CD8-positive, alpha-beta memory T cell (primary cell): Measurements from ENCODE around the gene BCAR1. TPM values are rescaled to one million over a fixed set of nuclear protein-coding genes. Genes with fewer than 3 reads are reported as not detected.
"Not testable (repeated sequence)": the region's sequence is repeated elsewhere in the genome, so short reads cannot be mapped to it uniquely, and the experiment has no call there.

ENCODE experiments used
- CTCF ChIA-PET: fragments of 350-600 bp; sonication (Branson Sonifier 250); formaldehyde crosslinking; loops from one replicate; lab custom pipeline; 2021; ENCODE audit warnings: antibody characterized with exemption; lab: Charles Lee
- POLR2A ChIA-PET: fragments of 350-600 bp; sonication (Branson Sonifier 250); formaldehyde crosslinking; loops from one replicate; lab custom pipeline; 2021; ENCODE audit warnings: antibody characterized with exemption; lab: Charles Lee
- DNase-seq, 5 donors: peaks; one replicate each; pipeline versions ENCODE4 v3.0.0 to v3.0.0-alpha.2; 2020 to 2022; ENCODE audit warnings: mixed read lengths in 1 of 5
- H3K27ac ChIP-seq: one replicate; pipeline ENCODE4 v1.7.0; 2013; ENCODE audit warnings: low read depth, mild to moderate bottlenecking, low read length, moderate library complexity
- H3K27me3 ChIP-seq: 2 replicates; pipeline ENCODE4 v1.7.0; 2013; ENCODE audit warnings: low read length, mild to moderate bottlenecking; ENCODE audit not compliant: insufficient read depth, poor library complexity, severe bottlenecking
- H3K36me3 ChIP-seq: 2 replicates; pipeline ENCODE4 v1.7.0; 2013; ENCODE audit warnings: mild to moderate bottlenecking, low read length, moderate library complexity; ENCODE audit not compliant: insufficient read depth
- H3K4me1 ChIP-seq: 2 replicates; pipeline ENCODE4 v1.7.0; 2013; ENCODE audit warnings: mild to moderate bottlenecking, low read length, moderate library complexity; ENCODE audit not compliant: insufficient read depth
- H3K4me3 ChIP-seq: 2 replicates; pipeline ENCODE4 v1.7.0; 2013; ENCODE audit warnings: mild to moderate bottlenecking, low read length
- H3K9me3 ChIP-seq: 2 replicates; pipeline ENCODE4 v1.7.0; 2013; ENCODE audit warnings: mild to moderate bottlenecking, low read length
- H3K27ac Mint-ChIP-seq, 8 donors: one replicate each; pipeline ENCODE4 v1.8.0; 2020 to 2021; ENCODE audit warnings: mixed read lengths in 8 of 8, mild to moderate bottlenecking in 6 of 8, inconsistent platforms in 3 of 8, moderate library complexity in 3 of 8
- H3K27me3 Mint-ChIP-seq, 2 donors: one replicate each; pipeline ENCODE4 v1.8.0; 2020 to 2021; ENCODE audit warnings: mixed read lengths in 2 of 2, mild to moderate bottlenecking in 1 of 2, moderate library complexity in 1 of 2
- H3K36me3 Mint-ChIP-seq, 3 donors: one replicate each; pipeline ENCODE4 v1.8.0; 2020 to 2021; ENCODE audit warnings: mixed read lengths in 3 of 3, inconsistent platforms in 1 of 3, mild to moderate bottlenecking in 1 of 3
- H3K4me1 Mint-ChIP-seq, 3 donors: one replicate each; pipeline ENCODE4 v1.8.0; 2020 to 2021; ENCODE audit warnings: mixed read lengths in 3 of 3, inconsistent platforms in 1 of 3, mild to moderate bottlenecking in 1 of 3
- H3K4me3 Mint-ChIP-seq, 7 donors: one replicate each; pipeline ENCODE4 v1.8.0; 2020 to 2021; ENCODE audit warnings: mixed read lengths in 7 of 7, mild to moderate bottlenecking in 6 of 7, moderate library complexity in 4 of 7, inconsistent platforms in 2 of 7
- H3K9me3 Mint-ChIP-seq, 5 donors: one replicate each; pipeline ENCODE4 v1.8.0; 2020 to 2022; ENCODE audit warnings: mixed read lengths in 5 of 5, mild to moderate bottlenecking in 3 of 5, moderate library complexity in 2 of 5, inconsistent platforms in 1 of 5
- polyA plus RNA-seq: library from polyadenylated mRNA; unstranded; fragments of 300-500 nt; fragmentation: Illumina TruSeq; gene quantifications from one replicate; pipeline ENCODE4 v1.2.3, GENCODE V29; 2021
- total RNA-seq, 2 experiments: library from RNA; stranded (reverse); gene quantifications; one replicate each; pipeline ENCODE4 v1.2.3, GENCODE V29; 2021

The BCAR1 gene
- total and polyA plus RNA-seq, 3 experiments from 2014 or later, result 0.88 to 0.95 TPM; not detected in 1

GRCh38 chr16:75225678-75226515, 25.5 kb downstream of the BCAR1 start:
- Mint-ChIP-seq H3K4me3 (no peak overlapping the region), H3K27me3 (peaks cover 6 to 12% of the 10 kb centered on the region in 2 donors), H3K9me3 (no peaks in the 10 kb centered on the region), H3K27ac (no peak overlapping the region), H3K36me3 (no peaks in the 10 kb centered on the region), H3K4me1 (no peaks in the 10 kb centered on the region)
- Histone ChIP-seq H3K36me3 (no peaks in the 10 kb centered on the region), H3K27ac (no peak overlapping the region), H3K4me3 (no peak overlapping the region), H3K27me3 (no peaks in the 10 kb centered on the region), H3K9me3 (no peaks in the 10 kb centered on the region), H3K4me1 (no peaks in the 10 kb centered on the region)
- ChIA-PET CTCF (no interaction called here), POLR2A (no interaction called here)
- DNase-seq, result no peak

GRCh38 chr16:75225092-75225491, 26.3 kb downstream of the BCAR1 start:
- Histone ChIP-seq H3K27me3 (no peaks in the 10 kb centered on the region), H3K36me3 (no peaks in the 10 kb centered on the region), H3K4me1 (no peaks in the 10 kb centered on the region), H3K9me3 (no peaks in the 10 kb centered on the region), H3K4me3 (no peak overlapping the region), H3K27ac (no peak overlapping the region)
- Mint-ChIP-seq H3K27ac (no peak overlapping the region), H3K9me3 (no peaks in the 10 kb centered on the region), H3K36me3 (no peaks in the 10 kb centered on the region), H3K4me3 (no peak overlapping the region), H3K27me3 (peaks cover 2 to 9% of the 10 kb centered on the region in 2 donors), H3K4me1 (peaks cover 3 to 5% (median 4%) of the 10 kb centered on the region in 3 donors)
- CTCF ChIA-PET, result no interaction called here
- POLR2A ChIA-PET, result no interaction called here
- DNase-seq, result no peak

- H3K9me3 Mint-ChIP-seq, result no peaks in the 10 kb centered on the region
- Histone ChIP-seq H3K36me3 (no peaks in the 10 kb centered on the region), H3K9me3 (no peaks in the 10 kb centered on the region), H3K27me3 (no peaks in the 10 kb centered on the region), H3K27ac (no peak overlapping the region), H3K4me1 (peaks cover 2% of the 10 kb centered on the region), H3K4me3 (no peak overlapping the region)
- H3K36me3 Mint-ChIP-seq, result no peaks in the 10 kb centered on the region
- no peak for DNase-seq
- peaks cover 7 to 11% (median 9%) of the 10 kb centered on the region in 3 donors for H3K4me1 Mint-ChIP-seq
- peaks cover 2 to 9% of the 10 kb centered on the region in 2 donors for H3K27me3 Mint-ChIP-seq
- no peak overlapping the region for H3K4me3 Mint-ChIP-seq
- ChIA-PET CTCF (no interaction called here), POLR2A (no interaction called here)
- H3K27ac Mint-ChIP-seq, result no peak overlapping the region
These were observed 26.9 kb downstream of the BCAR1 start for GRCh38 chr16:75224306-75225082.

- H3K4me1 ChIP-seq, POLR2A ChIA-PET, H3K27ac ChIP-seq, H3K4me3 ChIP-seq, H3K4me3 Mint-ChIP-seq, CTCF ChIA-PET, DNase-seq, H3K9me3 Mint-ChIP-seq, H3K27ac Mint-ChIP-seq, H3K27me3 Mint-ChIP-seq, H3K27me3 ChIP-seq, H3K36me3 ChIP-seq, H3K36me3 Mint-ChIP-seq, H3K9me3 ChIP-seq: not testable (repeated sequence)
- H3K4me1 Mint-ChIP-seq, result peaks cover 7 to 16% (median 15%) of the 10 kb centered on the region in 3 donors
These were observed 28.3 kb downstream of the BCAR1 start for GRCh38 chr16:75223129-75223528.

GRCh38 chr16:75222271-75222783, 29.1 kb downstream of the BCAR1 start:
- Histone ChIP-seq H3K9me3 (no peaks in the 10 kb centered on the region), H3K36me3 (no peaks in the 10 kb centered on the region), H3K4me3 (no peak overlapping the region), H3K4me1 (peaks cover 9% of the 10 kb centered on the region), H3K27ac (no peak overlapping the region), H3K27me3 (no peaks in the 10 kb centered on the region)
- H3K4me1 Mint-ChIP-seq, result peaks cover 7 to 16% (median 15%) of the 10 kb centered on the region in 3 donors
- ChIA-PET CTCF (no interaction called here), POLR2A (no interaction called here)
- peak overlapping the region in 1 of 8 donors; percentile 58 for H3K27ac Mint-ChIP-seq
- no peaks in the 10 kb centered on the region for H3K36me3 Mint-ChIP-seq
- no peak overlapping the region for H3K4me3 Mint-ChIP-seq
- peaks cover 1 to 2% of the 10 kb centered on the region in 2 donors for H3K27me3 Mint-ChIP-seq
- H3K9me3 Mint-ChIP-seq, result no peaks in the 10 kb centered on the region
- no peak for DNase-seq

- Histone ChIP-seq H3K9me3 (no peaks in the 10 kb centered on the region), H3K36me3 (no peaks in the 10 kb centered on the region), H3K4me1 (peaks cover 9% of the 10 kb centered on the region), H3K27me3 (no peaks in the 10 kb centered on the region), H3K4me3 (peak overlapping the region; percentile 59), H3K27ac (no peak overlapping the region)
- peak overlapping the region; percentile 73 to 93 (median 85) for H3K4me3 Mint-ChIP-seq
- H3K27ac Mint-ChIP-seq, result peak overlapping the region; percentile 41 to 93 (median 87)
- H3K4me1 Mint-ChIP-seq, result peaks cover 7 to 16% (median 15%) of the 10 kb centered on the region in 3 donors
- peaks cover 0 to 2% of the 10 kb centered on the region in 2 donors for H3K27me3 Mint-ChIP-seq
- DNase-seq, result peak in 1 of 5 donors; percentile 24
- H3K9me3 Mint-ChIP-seq, result no peaks in the 10 kb centered on the region
- H3K36me3 Mint-ChIP-seq, result no peaks in the 10 kb centered on the region
- ChIA-PET CTCF (interaction anchor here (1.0 to 2.6 kb wide), 2 partner anchors 14 to 21 kb away, joined by 3 to 16 read pairs; no protein-coding TSS in a partner anchor), POLR2A (no interaction called here)
These were observed 31.6 kb downstream of the BCAR1 start for GRCh38 chr16:75219838-75220237.

- H3K27ac Mint-ChIP-seq, result peak overlapping the region in 3 of 8 donors; percentile 21 to 90 (median 43)
- H3K27me3 Mint-ChIP-seq, result peaks cover 0 to under 1% of the 10 kb centered on the region in 2 donors
- H3K27ac ChIP-seq, result no peak overlapping the region
- ChIA-PET CTCF (interaction anchor here (1.0 to 2.7 kb wide), 4 partner anchors 15 to 20 kb away, joined by 3 to 16 read pairs (median 5); no protein-coding TSS in a partner anchor), POLR2A (no interaction called here)
- H3K4me3 ChIP-seq, result no peak overlapping the region
- DNase-seq, result no peak
- H3K4me1 Mint-ChIP-seq, result peaks cover 7 to 16% (median 15%) of the 10 kb centered on the region in 3 donors
- H3K9me3 Mint-ChIP-seq, result no peaks in the 10 kb centered on the region
- H3K4me3 Mint-ChIP-seq, result peak overlapping the region in 2 of 7 donors; percentile 39 to 93
- no peaks in the 10 kb centered on the region for H3K27me3 ChIP-seq
- H3K4me1 ChIP-seq, result peaks cover 9% of the 10 kb centered on the region
- no peaks in the 10 kb centered on the region for H3K36me3 Mint-ChIP-seq
- no peaks in the 10 kb centered on the region for H3K9me3 ChIP-seq
- no peaks in the 10 kb centered on the region for H3K36me3 ChIP-seq
These were observed 32.3 kb downstream of the BCAR1 start for GRCh38 chr16:75219088-75219487.
